A549 (cell line): Measurements from ENCODE around the gene F8. TPM values are rescaled to one million over a fixed set of nuclear protein-coding genes. Genes with fewer than 3 reads are reported as not detected.
"Not testable (repeated sequence)": the region's sequence is repeated elsewhere in the genome, so short reads cannot be mapped to it uniquely, and the experiment has no call there.

Source experiments
- ATAC-seq, 2 experiments: fragments of 200-7000 bp in 1 of 2; fragments of >200 bp in 1 of 2; cut with Nextera tagmentation in 1 of 2; cut with Tn5 transposase in 1 of 2; 3 replicates each; pipeline versions ENCODE4 v1.8.0 to v1.9.1; 2018 to 2020; ENCODE audit warnings: mild to moderate bottlenecking in 1 of 2, moderate library complexity in 1 of 2
- CTCF ChIA-PET: fragments of 300-600 bp; sonication (Branson Sonifier 250); formaldehyde crosslinking; extraction: SDS; loops from one replicate; lab custom pipeline; 2021; ENCODE audit warnings: antibody characterized with exemption, inconsistent platforms; lab: Yijun Ruan, JAX
- POLR2A ChIA-PET: fragments of 350-600 bp; formaldehyde crosslinking; extraction: SDS; loops from one replicate; lab custom pipeline; 2021; ENCODE audit warnings: antibody characterized with exemption, inconsistent platforms; lab: Yijun Ruan, JAX
- DNase-seq, 2 experiments: peaks; one replicate each; pipeline versions ENCODE4 v3.0.0 to v3.0.0-alpha.2; 2011 to 2016; ENCODE audit warnings: low read depth in 1 of 2, low spot score in 1 of 2
- FAIRE-seq: peaks from 2 replicates; lab custom pipeline; 2011; peaks lifted over from hg19 to GRCh38; lab: Jason Lieb, UNC
- H3K27ac ChIP-seq, 2 experiments: fragments of >200 bp; sonication (Bioruptor Twin); formaldehyde crosslinking; 3 replicates each; pipeline ENCODE4 v1.5.1; 2016 to 2017
- H3K4me1 ChIP-seq: fragments of >200 bp; sonication (Bioruptor Twin); formaldehyde crosslinking; 3 replicates; pipeline ENCODE4 v1.6.1; 2016
- H3K4me2 ChIP-seq: fragments of >200 bp; sonication (Bioruptor Twin); formaldehyde crosslinking; 3 replicates; pipeline ENCODE4 v1.6.1; 2016
- H3K4me3 ChIP-seq: fragments of >200 bp; sonication (Bioruptor Twin); formaldehyde crosslinking; 3 replicates; pipeline ENCODE4 v1.5.1; 2016
- H3K9me3 ChIP-seq: fragments of >200 bp; sonication (Bioruptor Twin); formaldehyde crosslinking; 3 replicates; pipeline ENCODE4 v1.6.1; 2016
- CEBPB ChIP-seq, 2 experiments: fragments of >200 bp in 1 of 2; sonication (Bioruptor Twin) in 1 of 2; formaldehyde crosslinking in 1 of 2; IDR thresholded peaks; 2 replicates each; pipeline ENCODE4 v1.6.1; 2012 to 2016
- CHD2 ChIP-seq: fragments of 150-350 bp; IDR thresholded peaks from 2 replicates; pipeline ENCODE4 v1.6.1; 2014; ENCODE audit warnings: low read length; ENCODE audit not compliant: partially characterized antibody
- FOXS1 ChIP-seq: fragments of 250-450 bp; sonication (Bioruptor Pico); IDR thresholded peaks from 2 replicates; pipeline ENCODE4 v1.5.0; 2020; ENCODE audit warnings: mild to moderate bottlenecking, moderate library complexity
- HOXB13 ChIP-seq: fragments of 250-450 bp; sonication (Bioruptor Pico); IDR thresholded peaks from 2 replicates; pipeline ENCODE4 v1.5.0; 2020; ENCODE audit warnings: low read depth, mild to moderate bottlenecking, moderate library complexity
- JUN ChIP-seq, 2 experiments: fragments of >200 bp; sonication (Bioruptor Twin); formaldehyde crosslinking; IDR thresholded peaks; 2 replicates in 1 of 2; 3 replicates in 1 of 2; pipeline ENCODE4 v1.6.1; 2016 to 2017
- MAZ ChIP-seq: fragments of 150-350 bp; IDR thresholded peaks from 2 replicates; pipeline ENCODE4 v1.6.1; 2014; ENCODE audit warnings: antibody characterized with exemption, low read depth, low read length, borderline replicate concordance
- NFE2L2 ChIP-seq: fragments of 150-350 bp; conservative IDR thresholded peaks from 2 replicates; pipeline ENCODE4 v1.6.1; 2014; ENCODE audit warnings: low read length
- NR3C1 ChIP-seq: fragments of >200 bp; sonication (Bioruptor Twin); formaldehyde crosslinking; IDR thresholded peaks from 3 replicates; pipeline ENCODE4 v1.6.1; 2017
- PHF8 ChIP-seq: fragments of 200-600 bp; sonication (generic); IDR thresholded peaks from 2 replicates; pipeline ENCODE4 v1.6.1; 2016; ENCODE audit warnings: low read depth, mild to moderate bottlenecking, antibody characterized with exemption, moderate library complexity, borderline replicate concordance
- RAD21 ChIP-seq, 2 experiments: fragments of >200 bp in 1 of 2; sonication (Bioruptor Twin) in 1 of 2; formaldehyde crosslinking in 1 of 2; IDR thresholded peaks in 1 of 2; conservative IDR thresholded peaks in 1 of 2; 2 replicates in 1 of 2; 3 replicates in 1 of 2; pipeline ENCODE4 v1.6.1; 2012 to 2018; ENCODE audit warnings: inconsistent platforms in 1 of 2
- SMC3 ChIP-seq: fragments of >200 bp; sonication (Bioruptor Twin); formaldehyde crosslinking; IDR thresholded peaks from 3 replicates; pipeline ENCODE4 v1.6.1; 2018; ENCODE audit warnings: inconsistent platforms
- TP53 ChIP-seq: fragments of 250-450 bp; sonication (Bioruptor Pico); IDR thresholded peaks from 2 replicates; pipeline ENCODE4 v1.5.0; 2021; ENCODE audit warnings: mild to moderate bottlenecking, moderate library complexity
- ZC3H11A ChIP-seq: fragments of 450-650 bp; IDR thresholded peaks from 2 replicates; pipeline ENCODE4 v1.6.1; 2014; ENCODE audit warnings: antibody characterized with exemption, mild to moderate bottlenecking
- ZFP36 ChIP-seq: fragments of 450-650 bp; IDR thresholded peaks from 2 replicates; pipeline ENCODE4 v1.6.1; 2014; ENCODE audit warnings: borderline replicate concordance; ENCODE audit not compliant: partially characterized antibody
- WGBS: methylation state at CpG from one replicate; pipeline ENCODE4 v1.1.6; 2017; ENCODE audit errors: missing lambda C conversion rate; 5-methylcytosine and 5-hydroxymethylcytosine counted together
- polyA plus RNA-seq, 4 experiments: library from polyadenylated mRNA; depleted of rRNA in 3 of 4; stranded (reverse); fragments of >200 nt; fragmentation: RNase III in 1 of 4; extraction: RNeasy Plus Mini Kit Qiagen cat#74134 plus additional on column Dnase treatment in 1 of 4; gene quantifications; 2 replicates in 3 of 4; 3 replicates in 1 of 4; pipeline ENCODE4 v1.2.3, GENCODE V29; 2011 to 2017
- TF ChIP-seq, protein P1 (sequence below): fragments of >200 bp; sonication (Bioruptor Twin); formaldehyde crosslinking; IDR thresholded peaks from 3 replicates; pipeline ENCODE4 v1.5.1; 2016
- TF ChIP-seq, protein P2 (sequence below): IDR thresholded peaks from 2 replicates; pipeline ENCODE4 v1.6.1; 2012

Gene F8
- polyA plus RNA-seq, 2 of the 4 experiments (the other 2 are of a cell fraction), result 4.3 to 6.9 TPM

DNA sequence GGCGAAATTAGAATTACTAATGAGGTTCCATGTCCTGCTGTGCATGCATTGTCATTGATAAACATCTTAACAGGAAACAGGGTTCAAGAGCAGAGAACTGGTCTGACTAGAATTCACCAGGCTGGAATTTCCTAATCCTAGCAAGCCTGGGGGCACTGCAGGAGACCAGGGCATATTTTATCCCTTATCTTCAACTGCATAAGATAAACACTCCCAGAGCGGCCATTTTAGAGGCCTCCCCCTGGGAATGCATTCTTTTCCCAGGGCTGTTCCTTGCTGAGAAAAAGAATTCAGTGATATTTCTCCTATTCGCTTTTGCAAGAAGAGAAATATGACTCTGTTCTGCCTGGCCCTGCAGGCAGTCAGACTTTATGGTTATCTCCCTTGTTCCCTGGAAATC, 66.7 kb downstream of the F8 start:
- ATAC-seq, DNase-seq, H3K4me1 ChIP-seq, CTCF ChIA-PET, POLR2A ChIA-PET, H3K4me2 ChIP-seq, H3K27ac ChIP-seq, FAIRE-seq, H3K4me3 ChIP-seq, H3K9me3 ChIP-seq: not testable (repeated sequence)
- WGBS, result 56% methylated on average over 3 of the region's 3 CpGs

DNA sequence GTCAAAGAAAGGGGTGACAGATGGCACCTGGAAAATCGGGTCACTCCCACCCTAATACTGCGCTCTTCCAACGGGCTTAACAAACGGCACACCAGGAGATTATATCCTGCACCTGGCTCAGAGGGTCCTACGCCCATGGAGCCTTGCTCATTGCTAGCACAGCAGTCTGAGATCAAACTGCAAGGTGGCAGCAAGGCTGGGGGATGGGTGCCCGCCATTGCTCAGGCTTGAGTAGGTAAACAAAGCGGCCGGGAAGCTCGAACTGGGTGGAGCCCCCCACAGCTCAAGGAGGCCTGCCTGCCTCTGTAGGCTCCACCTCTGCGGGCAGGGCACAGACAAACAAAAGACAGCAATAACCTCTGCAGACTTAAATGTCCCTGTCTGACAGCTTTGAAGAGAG, 83.3 kb downstream of the F8 start:
- POLR2A ChIA-PET, CTCF ChIA-PET, DNase-seq, H3K4me1 ChIP-seq, H3K4me2 ChIP-seq, H3K4me3 ChIP-seq, H3K27ac ChIP-seq, ATAC-seq, H3K9me3 ChIP-seq: not testable (repeated sequence)
- FAIRE-seq, result peak; percentile 99
- WGBS, result 24% methylated on average over 5 of the region's 10 CpGs

DNA sequence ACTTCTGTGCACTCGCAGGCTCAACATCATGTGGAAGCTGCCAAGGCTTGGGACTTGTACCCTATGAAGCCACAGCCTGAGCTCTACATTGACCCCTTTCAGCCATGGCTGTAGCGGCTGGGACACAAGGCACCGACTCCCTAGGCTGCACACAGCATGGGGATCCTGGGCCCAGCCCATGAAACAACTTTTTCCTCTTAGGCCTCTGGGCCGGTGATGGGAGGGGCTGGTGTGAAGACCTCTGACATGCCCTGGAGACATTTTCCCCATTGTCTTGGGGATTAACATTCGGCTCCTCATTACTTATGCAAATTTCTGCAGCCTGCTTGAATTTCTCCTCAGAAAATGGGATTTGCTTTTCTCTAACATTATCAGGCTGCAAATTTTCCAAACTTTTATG, 97.8 kb downstream of the F8 start:
- H3K4me2 ChIP-seq, H3K4me3 ChIP-seq, H3K27ac ChIP-seq, DNase-seq, H3K9me3 ChIP-seq, ATAC-seq, CTCF ChIA-PET, POLR2A ChIA-PET, FAIRE-seq, H3K4me1 ChIP-seq: not testable (repeated sequence)
- 52% methylated on average over 3 of the region's 5 CpGs for WGBS

DNA sequence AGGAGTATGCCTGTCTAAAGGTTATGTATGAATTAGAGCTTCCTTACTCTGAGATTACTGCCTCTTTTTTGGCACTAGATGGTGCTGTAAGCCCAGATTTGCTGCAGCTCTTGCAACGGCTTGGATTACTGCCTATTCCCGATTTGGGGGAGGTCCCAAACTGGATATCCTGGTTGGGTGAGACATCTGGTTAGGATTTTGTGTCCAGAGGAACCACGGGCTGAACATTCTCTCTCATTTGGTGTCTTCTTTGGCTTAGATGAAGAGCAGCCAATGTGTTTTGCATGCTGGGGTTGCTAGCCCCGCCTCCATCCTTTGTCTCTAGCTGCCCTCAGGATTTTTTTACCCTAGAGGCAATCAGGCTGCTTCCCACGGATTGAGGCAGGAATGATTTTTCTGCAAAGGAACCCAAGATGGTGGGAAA, 104.5 kb downstream of the F8 start:
- Histone ChIP-seq H3K9me3 (no peaks in the 10 kb centered on the region; the same call in 2 of the 3 replicates), H3K4me2 (peak overlapping the region; percentile 80), H3K4me3 (peak overlapping the region; percentile 29; the same call in 2 of the 3 replicates), H3K27ac (0 out of 6 replicates have a peak overlapping the region, but pooled peaks of 1 of the 2 experiments have one; percentile 13), H3K4me1 (no peaks in the 10 kb centered on the region)
- POLR2A ChIA-PET, result interaction anchor here (1.3 kb wide), 1 partner anchor 299 kb away, joined by 5 read pairs; the partner anchor contains the start of gene VBP1
- ATAC-seq (peak; percentile 85 to 94), FAIRE-seq (peak; percentile 51), DNase-seq (peak; percentile 32 to 74)
- TF ChIP-seq JUN (IDR thresholded peaks at IDR 0.05) (no peak), HOXB13 (CRISPR knock-in tag) (no peak), ZC3H11A (no peak), TP53 (CRISPR knock-in tag) (no peak), PHF8 (no peak), NR3C1 (no peak), SMC3 (peak; percentile 61), RAD21 (conservative IDR thresholded peaks at IDR 0.05 in 1 of 2, IDR thresholded peaks at IDR 0.05 in 1 of 2) (peak; percentile 89 to 90), MAZ (no peak)
- TF ChIP-seq, protein P1, sequence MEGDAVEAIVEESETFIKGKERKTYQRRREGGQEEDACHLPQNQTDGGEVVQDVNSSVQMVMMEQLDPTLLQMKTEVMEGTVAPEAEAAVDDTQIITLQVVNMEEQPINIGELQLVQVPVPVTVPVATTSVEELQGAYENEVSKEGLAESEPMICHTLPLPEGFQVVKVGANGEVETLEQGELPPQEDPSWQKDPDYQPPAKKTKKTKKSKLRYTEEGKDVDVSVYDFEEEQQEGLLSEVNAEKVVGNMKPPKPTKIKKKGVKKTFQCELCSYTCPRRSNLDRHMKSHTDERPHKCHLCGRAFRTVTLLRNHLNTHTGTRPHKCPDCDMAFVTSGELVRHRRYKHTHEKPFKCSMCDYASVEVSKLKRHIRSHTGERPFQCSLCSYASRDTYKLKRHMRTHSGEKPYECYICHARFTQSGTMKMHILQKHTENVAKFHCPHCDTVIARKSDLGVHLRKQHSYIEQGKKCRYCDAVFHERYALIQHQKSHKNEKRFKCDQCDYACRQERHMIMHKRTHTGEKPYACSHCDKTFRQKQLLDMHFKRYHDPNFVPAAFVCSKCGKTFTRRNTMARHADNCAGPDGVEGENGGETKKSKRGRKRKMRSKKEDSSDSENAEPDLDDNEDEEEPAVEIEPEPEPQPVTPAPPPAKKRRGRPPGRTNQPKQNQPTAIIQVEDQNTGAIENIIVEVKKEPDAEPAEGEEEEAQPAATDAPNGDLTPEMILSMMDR, result peak; percentile 86
- CTCF ChIA-PET, result interaction anchor here (0.6 to 2.3 kb wide), 32 partner anchors 10 to 304 kb away, joined by 3 to 17 read pairs (median 4); partner anchors contain the start of gene VBP1
- WGBS, result 5% methylated on average over 5 of the region's 5 CpGs

DNA sequence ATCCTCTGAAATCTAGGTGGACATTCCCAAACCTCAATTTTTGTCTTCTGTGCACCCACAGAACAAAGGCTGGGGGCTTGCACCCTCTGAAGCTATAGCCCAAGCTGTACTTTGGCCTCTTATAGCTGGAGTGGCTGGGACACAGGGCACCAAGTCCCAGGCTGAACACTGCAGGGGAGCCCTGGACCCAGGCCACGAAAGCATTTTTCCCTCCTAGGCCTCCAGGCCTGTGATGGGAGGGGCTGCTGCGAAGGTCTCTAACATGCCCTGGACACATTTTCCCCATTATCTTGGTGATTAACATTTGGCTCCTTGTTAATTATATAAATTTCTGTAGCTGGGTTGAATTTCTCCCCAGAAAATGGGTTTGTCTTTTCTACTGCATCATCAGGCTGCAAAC, 108.5 kb downstream of the F8 start:
- CTCF ChIA-PET, result interaction anchor here (1.2 kb wide), 1 partner anchor 12 kb away, joined by 3 read pairs; no protein-coding TSS in a partner anchor
- Histone ChIP-seq H3K4me2 (no peak overlapping the region), H3K27ac (no peak overlapping the region), H3K9me3 (peaks cover 4% of the 10 kb centered on the region; the same call in 2 of the 3 replicates), H3K4me3 (no peak overlapping the region), H3K4me1 (no peaks in the 10 kb centered on the region)
- POLR2A ChIA-PET, result no interaction called here
- DNase-seq (no peak), ATAC-seq (no peak), FAIRE-seq (no peak)
- TF ChIP-seq NFE2L2 (no peak), CHD2 (no peak), CEBPB (IDR thresholded peaks at IDR 0.05) (no peak), FOXS1 (CRISPR knock-in tag) (no peak), ZFP36 (peak; percentile 51)
- TF ChIP-seq, protein P2, sequence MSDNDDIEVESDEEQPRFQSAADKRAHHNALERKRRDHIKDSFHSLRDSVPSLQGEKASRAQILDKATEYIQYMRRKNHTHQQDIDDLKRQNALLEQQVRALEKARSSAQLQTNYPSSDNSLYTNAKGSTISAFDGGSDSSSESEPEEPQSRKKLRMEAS, result no peak
- 6% methylated on average over 2 of the region's 2 CpGs for WGBS

DNA sequence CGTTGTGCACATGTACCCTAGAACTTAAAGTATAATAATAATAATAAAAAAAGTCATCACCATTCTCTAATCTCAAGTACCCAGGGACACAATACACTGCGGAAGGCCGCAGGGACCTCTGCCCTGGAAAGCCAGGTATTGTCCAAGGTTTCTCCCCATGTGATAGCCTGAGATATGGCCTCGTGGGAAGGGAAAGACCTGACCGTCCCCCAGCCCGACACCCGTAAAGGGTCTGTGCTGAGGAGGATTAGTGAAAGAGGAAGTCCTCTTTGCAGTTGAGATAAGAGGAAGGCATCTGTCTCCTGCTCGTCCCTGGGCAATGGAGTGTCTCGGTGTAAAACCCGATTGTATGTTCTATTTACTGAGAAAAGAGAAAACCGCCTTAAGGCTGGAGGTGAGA, 112.0 kb downstream of the F8 start:
- H3K27ac ChIP-seq, H3K4me1 ChIP-seq, ATAC-seq, H3K9me3 ChIP-seq, FAIRE-seq, CTCF ChIA-PET, DNase-seq, H3K4me3 ChIP-seq, H3K4me2 ChIP-seq, POLR2A ChIA-PET: not testable (repeated sequence)
- 49% methylated on average over 11 of the region's 11 CpGs for WGBS

DNA sequence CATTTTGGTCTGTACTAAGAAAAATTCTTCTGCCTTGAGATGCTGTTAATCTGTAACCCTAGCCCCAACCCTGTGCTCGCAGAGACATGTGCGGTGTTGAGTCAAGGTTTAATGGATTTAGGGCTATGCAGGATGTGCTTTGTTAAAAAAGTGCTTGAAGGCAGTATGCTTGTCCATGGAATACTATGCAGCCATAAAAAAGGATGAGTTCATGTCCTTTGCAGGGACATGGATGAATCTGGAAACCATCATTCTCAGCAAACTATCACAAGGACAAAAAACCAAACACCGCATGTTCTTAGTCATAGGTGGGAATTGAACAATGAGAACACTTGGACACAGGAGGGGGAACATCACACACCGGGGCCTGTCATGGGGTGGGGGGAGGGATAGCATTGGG, 112.5 kb downstream of the F8 start:
- H3K4me3 ChIP-seq, H3K27ac ChIP-seq, H3K4me2 ChIP-seq, DNase-seq, ATAC-seq, FAIRE-seq, H3K4me1 ChIP-seq, H3K9me3 ChIP-seq, POLR2A ChIA-PET: not testable (repeated sequence)
- CTCF ChIA-PET, result interaction anchor here (3.8 kb wide), 1 partner anchor 8 kb away, joined by 17 read pairs; no protein-coding TSS in a partner anchor
- WGBS, result 33% methylated on average over 4 of the region's 4 CpGs
